HL-60 (cell line): ENCODE results near the gene NPDC1.

Experiments used
- DNase-seq, 2 experiments: peaks; one replicate each; pipeline ENCODE4 v3.0.0-alpha.2; 2010 to 2020; ENCODE audit warnings: low read depth in 1 of 2, low spot score in 1 of 2
- H3K27ac ChIP-seq: fragments of 250-450 bp; sonication (Bioruptor Pico); replicated peaks from 2 replicates; pipeline ENCODE4 v1.5.1; 2020; ENCODE audit warnings: mild to moderate bottlenecking, moderate library complexity
- H3K27me3 ChIP-seq: fragments of 250-450 bp; sonication (Bioruptor Pico); 2 replicates; pipeline ENCODE4 v1.5.1; 2021; ENCODE audit warnings: mild to moderate bottlenecking, moderate library complexity; ENCODE audit not compliant: insufficient read depth, poor library complexity, severe bottlenecking
- H3K4me3 ChIP-seq: replicated peaks from 2 replicates; pipeline ENCODE4 v1.5.1; 2011; ENCODE audit warnings: mild to moderate bottlenecking, control low read depth, low read length; ENCODE audit not compliant: insufficient read depth
- GABPA ChIP-seq: IDR thresholded peaks from 2 replicates; pipeline ENCODE4 v1.6.1; 2012; ENCODE audit warnings: low read depth
- POLR2AphosphoS5 ChIP-seq: IDR thresholded peaks from 2 replicates; pipeline ENCODE4 v1.6.1; 2012; ENCODE audit warnings: low read depth
- SPI1 ChIP-seq: IDR thresholded peaks from 2 replicates; pipeline ENCODE4 v1.6.1; 2012; ENCODE audit warnings: low read depth, mild to moderate bottlenecking, borderline replicate concordance
- TF ChIP-seq, protein P1 (sequence below): IDR thresholded peaks from 2 replicates; pipeline ENCODE4 v1.6.1; 2012; ENCODE audit warnings: low read depth; ENCODE audit not compliant: insufficient replicate concordance
- TF ChIP-seq, protein P2 (sequence below): IDR thresholded peaks from one replicate; pipeline ENCODE4 v1.5.1; 2011; ENCODE audit warnings: low read length, control low read depth, inconsistent platforms; ENCODE audit not compliant: insufficient read depth

The NPDC1 gene

DNA sequence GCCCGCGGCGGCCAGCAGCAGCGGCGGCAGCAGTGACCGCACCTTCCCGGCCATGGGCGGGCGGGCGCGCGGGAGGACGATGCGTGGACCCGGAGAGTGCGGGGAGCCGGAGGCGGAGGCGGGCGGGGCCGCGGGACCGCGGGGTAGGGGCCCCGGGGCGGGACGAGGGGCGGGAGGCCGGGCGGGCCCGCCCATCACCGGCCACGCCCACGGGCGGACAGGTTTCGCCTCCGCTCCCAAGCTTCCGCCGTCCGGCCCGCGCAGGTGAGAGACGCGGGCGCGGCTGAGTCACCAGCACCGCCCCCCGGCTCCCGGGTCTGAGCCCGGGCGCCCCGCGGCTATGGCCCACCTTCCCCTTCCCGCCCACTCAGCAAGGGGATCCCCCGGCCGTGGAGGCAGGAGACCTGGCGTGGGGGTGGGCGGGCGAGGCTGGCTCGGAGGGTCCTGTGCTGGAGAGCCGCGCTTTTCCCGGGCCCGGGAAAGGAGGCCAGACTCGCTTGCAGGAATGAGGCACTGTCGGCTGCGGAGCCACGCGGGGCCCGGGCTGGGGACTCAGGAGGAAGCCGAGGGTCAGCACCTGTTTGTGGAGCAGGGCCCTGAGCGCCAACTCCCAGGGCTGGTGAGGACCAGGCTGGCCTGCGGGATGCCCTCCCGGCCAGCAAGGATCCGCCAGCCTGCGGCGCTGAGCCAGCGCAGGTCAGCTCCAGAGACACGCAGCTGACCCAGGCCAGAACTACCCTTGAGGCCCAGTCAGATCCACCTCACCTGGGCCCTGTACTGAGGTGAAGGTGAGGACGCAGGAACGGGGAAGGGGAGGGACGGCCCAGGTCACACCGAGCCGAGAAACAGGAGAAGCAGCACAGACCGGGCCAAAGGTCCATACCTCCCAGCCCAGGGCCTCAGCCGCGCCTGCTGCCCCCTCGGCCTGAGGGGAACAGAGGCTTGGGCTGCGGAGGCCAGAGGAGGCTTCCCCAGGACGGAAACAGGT, 8.3 kb upstream of the NPDC1 start, which contains the start of gene ENTPD2:
Gene ENTPD2 (minus strand): TSS at position 118 of the 988 bp plus-strand sequence. CDS start 64 bp downstream, at position 54.
- H3K4me3 ChIP-seq = no peak within 1 kb of the TSS
- no peak for DNase-seq
- peaks cover 34% of the 10 kb centered on the region for H3K27me3 ChIP-seq
- TF ChIP-seq, protein P1, sequence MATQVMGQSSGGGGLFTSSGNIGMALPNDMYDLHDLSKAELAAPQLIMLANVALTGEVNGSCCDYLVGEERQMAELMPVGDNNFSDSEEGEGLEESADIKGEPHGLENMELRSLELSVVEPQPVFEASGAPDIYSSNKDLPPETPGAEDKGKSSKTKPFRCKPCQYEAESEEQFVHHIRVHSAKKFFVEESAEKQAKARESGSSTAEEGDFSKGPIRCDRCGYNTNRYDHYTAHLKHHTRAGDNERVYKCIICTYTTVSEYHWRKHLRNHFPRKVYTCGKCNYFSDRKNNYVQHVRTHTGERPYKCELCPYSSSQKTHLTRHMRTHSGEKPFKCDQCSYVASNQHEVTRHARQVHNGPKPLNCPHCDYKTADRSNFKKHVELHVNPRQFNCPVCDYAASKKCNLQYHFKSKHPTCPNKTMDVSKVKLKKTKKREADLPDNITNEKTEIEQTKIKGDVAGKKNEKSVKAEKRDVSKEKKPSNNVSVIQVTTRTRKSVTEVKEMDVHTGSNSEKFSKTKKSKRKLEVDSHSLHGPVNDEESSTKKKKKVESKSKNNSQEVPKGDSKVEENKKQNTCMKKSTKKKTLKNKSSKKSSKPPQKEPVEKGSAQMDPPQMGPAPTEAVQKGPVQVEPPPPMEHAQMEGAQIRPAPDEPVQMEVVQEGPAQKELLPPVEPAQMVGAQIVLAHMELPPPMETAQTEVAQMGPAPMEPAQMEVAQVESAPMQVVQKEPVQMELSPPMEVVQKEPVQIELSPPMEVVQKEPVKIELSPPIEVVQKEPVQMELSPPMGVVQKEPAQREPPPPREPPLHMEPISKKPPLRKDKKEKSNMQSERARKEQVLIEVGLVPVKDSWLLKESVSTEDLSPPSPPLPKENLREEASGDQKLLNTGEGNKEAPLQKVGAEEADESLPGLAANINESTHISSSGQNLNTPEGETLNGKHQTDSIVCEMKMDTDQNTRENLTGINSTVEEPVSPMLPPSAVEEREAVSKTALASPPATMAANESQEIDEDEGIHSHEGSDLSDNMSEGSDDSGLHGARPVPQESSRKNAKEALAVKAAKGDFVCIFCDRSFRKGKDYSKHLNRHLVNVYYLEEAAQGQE = no peak
- TF ChIP-seq POLR2AphosphoS5 (no peak), GABPA (no peak), SPI1 (no peak)
- TF ChIP-seq, protein P2, sequence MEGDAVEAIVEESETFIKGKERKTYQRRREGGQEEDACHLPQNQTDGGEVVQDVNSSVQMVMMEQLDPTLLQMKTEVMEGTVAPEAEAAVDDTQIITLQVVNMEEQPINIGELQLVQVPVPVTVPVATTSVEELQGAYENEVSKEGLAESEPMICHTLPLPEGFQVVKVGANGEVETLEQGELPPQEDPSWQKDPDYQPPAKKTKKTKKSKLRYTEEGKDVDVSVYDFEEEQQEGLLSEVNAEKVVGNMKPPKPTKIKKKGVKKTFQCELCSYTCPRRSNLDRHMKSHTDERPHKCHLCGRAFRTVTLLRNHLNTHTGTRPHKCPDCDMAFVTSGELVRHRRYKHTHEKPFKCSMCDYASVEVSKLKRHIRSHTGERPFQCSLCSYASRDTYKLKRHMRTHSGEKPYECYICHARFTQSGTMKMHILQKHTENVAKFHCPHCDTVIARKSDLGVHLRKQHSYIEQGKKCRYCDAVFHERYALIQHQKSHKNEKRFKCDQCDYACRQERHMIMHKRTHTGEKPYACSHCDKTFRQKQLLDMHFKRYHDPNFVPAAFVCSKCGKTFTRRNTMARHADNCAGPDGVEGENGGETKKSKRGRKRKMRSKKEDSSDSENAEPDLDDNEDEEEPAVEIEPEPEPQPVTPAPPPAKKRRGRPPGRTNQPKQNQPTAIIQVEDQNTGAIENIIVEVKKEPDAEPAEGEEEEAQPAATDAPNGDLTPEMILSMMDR = no peak
- H3K27ac ChIP-seq = no peak within 1 kb of the TSS

DNA sequence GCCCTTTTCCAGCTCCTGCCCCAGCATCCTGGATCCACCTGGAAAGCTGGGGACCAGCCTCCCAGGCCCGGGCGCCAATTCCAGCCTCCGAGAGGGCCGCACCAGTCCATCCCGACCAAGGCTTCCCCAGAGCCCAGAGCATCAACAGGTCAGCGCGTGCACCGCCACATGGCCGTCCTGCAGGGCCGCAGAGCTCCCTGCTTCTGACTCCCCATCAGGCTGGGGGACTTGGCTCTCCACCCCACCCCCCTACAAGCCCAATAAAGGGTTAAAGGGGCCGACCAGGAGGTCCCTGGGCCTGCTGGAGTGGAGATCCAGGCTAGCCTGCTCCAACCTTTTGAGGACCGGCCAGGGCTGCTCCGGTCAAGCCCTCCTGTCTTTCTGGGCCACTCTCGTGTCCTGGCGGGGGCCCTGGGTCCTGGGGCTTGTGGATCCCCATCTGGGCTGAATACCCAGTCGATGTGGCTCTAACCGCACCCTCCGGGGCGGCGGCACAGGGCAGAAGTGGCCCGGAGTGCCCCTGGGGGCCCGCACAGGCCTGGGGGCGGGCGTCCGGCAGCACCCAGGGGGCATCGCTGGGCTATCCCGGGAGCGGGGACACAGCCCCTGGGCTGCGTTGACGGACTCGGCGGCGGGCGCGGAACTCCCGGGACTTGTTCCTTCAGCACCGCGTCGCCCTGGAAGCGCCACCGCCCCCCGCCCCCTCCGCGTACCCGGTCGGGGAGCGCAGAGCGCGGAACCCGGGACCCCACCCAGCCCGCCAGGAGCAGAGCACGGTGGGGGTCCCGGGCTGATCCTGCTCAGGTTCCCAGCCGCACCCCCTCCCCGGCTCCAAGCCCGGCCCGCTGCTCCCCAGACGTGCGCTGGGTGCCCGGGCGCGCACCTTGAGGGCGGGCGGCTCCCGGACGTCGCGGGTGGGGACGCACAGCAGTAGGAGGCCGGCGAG, 7.3 kb upstream of the NPDC1 start:
- no peak overlapping the region for H3K27ac ChIP-seq
- H3K27me3 ChIP-seq = peaks cover 38% of the 10 kb centered on the region
- no peak for DNase-seq
- H3K4me3 ChIP-seq = no peak overlapping the region
- TF ChIP-seq GABPA (no peak), SPI1 (no peak), POLR2AphosphoS5 (no peak)
- TF ChIP-seq, protein P1 = no peak
- TF ChIP-seq, protein P2 = no peak

DNA sequence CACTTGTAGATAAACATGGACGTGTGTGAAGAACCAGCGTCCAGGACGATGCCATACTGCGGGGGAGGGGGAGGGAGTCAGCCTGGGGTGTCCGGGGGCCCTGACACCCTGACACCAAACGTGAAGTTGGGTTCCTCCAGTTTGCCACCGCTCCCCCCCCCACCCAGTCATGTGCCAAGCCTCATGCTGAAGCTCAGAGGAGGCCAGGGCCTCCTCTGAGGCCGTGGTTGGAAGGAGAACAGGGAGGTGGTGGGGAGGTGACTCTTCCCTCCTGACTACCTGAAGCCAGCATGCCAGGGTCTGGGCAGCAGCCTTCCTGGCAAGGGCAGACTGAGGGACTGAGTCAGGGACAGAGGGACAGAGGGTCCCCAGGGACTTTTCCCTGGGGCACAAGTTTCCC, 6.3 kb upstream of the NPDC1 start:
- Histone ChIP-seq H3K27me3 (peaks cover 46% of the 10 kb centered on the region), H3K27ac (no peak overlapping the region), H3K4me3 (no peak overlapping the region)
- no peak for TF ChIP-seq POLR2AphosphoS5
- TF ChIP-seq, protein P1 = no peak
- no peak for TF ChIP-seq SPI1
- TF ChIP-seq, protein P2 = no peak
- no peak for DNase-seq
